Activated CD8-positive, alpha-beta memory T cell treated with anti-CD3 and anti-CD28 coated beads, Interleukin-2, amount 10 ng/mL, durations not matched to agents 7 days and 5 days (primary cell): ENCODE measurements around the gene CMTM2. TPM values are rescaled to one million over a fixed set of nuclear protein-coding genes. Genes with fewer than 3 reads are reported as not detected.
A peak's percentile ranks its signal among the peaks of the same experiment; 100 is the strongest.
"Not testable (repeated sequence)": the region's sequence is repeated elsewhere in the genome, so short reads cannot be mapped to it uniquely, and the experiment has no call there.

ENCODE experiments used
- ATAC-seq: fragments of 150-1000 bp; cut with Tn5 transposase; one replicate; pipeline ENCODE4 v1.10.0; 2021; ENCODE audit warnings: moderate library complexity
- CTCF ChIA-PET: fragments of 350-600 bp; sonication (Branson Sonifier 250); formaldehyde crosslinking; loops from one replicate; lab custom pipeline; 2021; ENCODE audit warnings: antibody characterized with exemption; lab: Charles Lee
- DNase-seq: peaks from one replicate; pipeline ENCODE4 v3.0.0-alpha.2; 2020
- H3K27ac Mint-ChIP-seq: one replicate; pipeline ENCODE4 v1.8.0; 2021; ENCODE audit warnings: mild to moderate bottlenecking, mixed read lengths
- H3K27me3 Mint-ChIP-seq: one replicate; pipeline ENCODE4 v1.8.0; 2021; ENCODE audit warnings: mixed read lengths
- H3K36me3 Mint-ChIP-seq: one replicate; pipeline ENCODE4 v1.8.0; 2021; ENCODE audit warnings: mild to moderate bottlenecking, mixed read lengths
- H3K4me1 Mint-ChIP-seq: one replicate; pipeline ENCODE4 v1.8.0; 2021; ENCODE audit warnings: mixed read lengths
- H3K4me3 Mint-ChIP-seq: one replicate; pipeline ENCODE4 v1.8.0; 2021; ENCODE audit warnings: mild to moderate bottlenecking, moderate library complexity, mixed read lengths
- H3K9me3 Mint-ChIP-seq: one replicate; pipeline ENCODE4 v1.8.0; 2022; ENCODE audit warnings: low read depth, mixed read lengths
- total RNA-seq, 2 experiments: library from RNA; stranded (reverse); gene quantifications; one replicate each; pipeline ENCODE4 v1.2.3, GENCODE V29; 2021

CMTM2 gene
- total RNA-seq, 2 experiments from 2014 or later: 1.1 to 1.6 TPM

- H3K27ac Mint-ChIP-seq: no peak overlapping the region
- H3K9me3 Mint-ChIP-seq: no peaks in the 10 kb centered on the region
- DNase-seq (no peak), ATAC-seq (no peak)
- peaks cover under 1% of the 10 kb centered on the region for H3K36me3 Mint-ChIP-seq
- H3K27me3 Mint-ChIP-seq: peaks cover 4% of the 10 kb centered on the region
- H3K4me3 Mint-ChIP-seq: no peak overlapping the region
- H3K4me1 Mint-ChIP-seq: peaks cover 57% of the 10 kb centered on the region
- CTCF ChIA-PET: interaction anchor here (1.0 to 5.3 kb wide), 6 partner anchors 9 to 188 kb away, joined by 3 to 36 read pairs (median 4); no protein-coding TSS in a partner anchor
Observed at GRCh38 chr16:66594739-66595138, 15.5 kb downstream of the CMTM2 start.

GRCh38 chr16:66596559-66596958 lies 17.3 kb downstream of the CMTM2 start:
- not testable (repeated sequence) for H3K4me3 Mint-ChIP-seq, ATAC-seq
- peaks cover 49% of the 10 kb centered on the region for H3K4me1 Mint-ChIP-seq

DNA sequence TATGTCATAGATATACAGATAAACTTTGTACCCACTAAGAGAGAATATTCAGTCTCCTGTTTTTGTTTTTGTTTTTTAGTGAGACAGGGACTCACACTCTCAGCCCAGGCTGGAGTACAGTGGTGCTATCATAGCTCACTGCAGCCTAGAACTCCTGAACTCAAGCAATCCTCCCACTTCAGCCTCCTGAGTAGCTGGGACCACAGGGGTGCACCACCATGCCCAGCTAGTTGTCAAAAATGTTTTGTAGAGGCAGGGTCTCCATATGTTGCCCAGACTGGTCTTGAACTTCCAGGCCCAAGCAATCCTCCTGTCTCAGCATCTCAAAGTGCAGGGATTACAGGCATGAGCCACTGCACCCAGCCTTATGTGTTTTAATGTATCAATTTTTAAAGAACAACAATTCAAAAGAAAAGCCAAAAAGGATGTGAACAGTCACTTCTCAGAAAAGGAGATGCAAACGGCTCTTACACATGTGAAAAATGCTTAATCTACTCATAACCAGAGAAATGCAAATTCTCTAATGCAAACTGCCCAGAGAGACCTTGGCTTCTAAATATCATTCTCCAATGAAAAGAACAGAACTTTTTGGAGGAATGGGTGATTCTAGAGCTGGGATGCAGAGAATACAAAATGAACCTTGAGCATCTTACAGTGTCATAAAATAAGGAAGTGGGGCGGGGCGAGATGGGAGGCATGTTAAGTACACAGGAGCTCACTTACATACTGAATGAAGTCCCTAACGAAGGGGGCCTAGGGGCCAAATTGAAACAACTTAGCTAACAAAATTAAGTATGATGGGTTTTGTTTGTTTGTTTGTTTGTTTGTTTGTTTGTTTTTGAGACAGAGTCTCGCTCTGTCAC lies 18.0 kb downstream of the CMTM2 start:
- H3K4me3 Mint-ChIP-seq: peak overlapping the region; percentile 47
- peak; percentile 72 for ATAC-seq
- DNase-seq: peak; percentile 57
- CTCF ChIA-PET: interaction anchor here (0.6 to 5.3 kb wide), 13 partner anchors 8 to 276 kb away, joined by 3 to 36 read pairs (median 5); partner anchors contain the start of genes CKLF and TK2
- H3K27me3 Mint-ChIP-seq: no peaks in the 10 kb centered on the region
- H3K36me3 Mint-ChIP-seq: peaks cover 13% of the 10 kb centered on the region
- H3K27ac Mint-ChIP-seq: peak overlapping the region; percentile 96
- peaks cover 48% of the 10 kb centered on the region for H3K4me1 Mint-ChIP-seq
- H3K9me3 Mint-ChIP-seq: peaks cover 8% of the 10 kb centered on the region

More at GRCh38 chr16:66596559-66596958, 17.3 kb downstream of the CMTM2 start:
- CTCF ChIA-PET: interaction anchor here (0.8 to 5.3 kb wide), 8 partner anchors 9 to 188 kb away, joined by 3 to 36 read pairs (median 6); partner anchors contain the start of genes CKLF and TK2
- peaks cover 10% of the 10 kb centered on the region for H3K36me3 Mint-ChIP-seq
- not testable (repeated sequence) for H3K27me3 Mint-ChIP-seq, H3K9me3 Mint-ChIP-seq, DNase-seq
- H3K27ac Mint-ChIP-seq: peak overlapping the region; percentile 96

GRCh38 chr16:66598111-66598510 lies 18.8 kb downstream of the CMTM2 start:
- Mint-ChIP-seq H3K27me3 (no peaks in the 10 kb centered on the region), H3K9me3 (peaks cover 8% of the 10 kb centered on the region), H3K4me1 (peaks cover 52% of the 10 kb centered on the region), H3K27ac (peak overlapping the region; percentile 96), H3K36me3 (peaks cover 13% of the 10 kb centered on the region), H3K4me3 (peak overlapping the region; percentile 27)
- DNase-seq (peak; percentile 67), ATAC-seq (peak; percentile 73)
- CTCF ChIA-PET: interaction anchor here (1.0 to 5.3 kb wide), 8 partner anchors 9 to 275 kb away, joined by 3 to 36 read pairs (median 7); partner anchors contain the start of genes CKLF and TK2

DNA sequence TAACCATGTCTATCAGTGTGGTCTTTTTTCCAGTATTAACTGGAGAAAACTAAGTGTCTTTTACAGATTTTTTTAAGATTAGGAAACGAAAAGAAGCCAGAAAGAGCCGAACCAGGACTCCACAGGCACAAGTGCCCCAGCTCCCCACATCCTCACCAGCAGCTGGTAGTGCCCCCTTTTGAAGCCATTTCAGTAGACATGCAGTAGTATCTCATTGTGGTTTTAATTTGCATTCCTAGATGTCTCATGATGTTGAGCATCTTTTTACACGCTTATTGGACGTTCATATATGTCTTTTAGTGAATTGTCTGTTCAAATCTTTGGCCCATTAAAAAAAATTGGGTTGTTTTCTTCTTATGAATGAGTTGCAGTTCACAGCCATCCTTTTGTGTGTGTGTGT lies 20.5 kb downstream of the CMTM2 start:
- Mint-ChIP-seq H3K27me3 (no peaks in the 10 kb centered on the region), H3K4me3 (no peak overlapping the region), H3K36me3 (peaks cover 13% of the 10 kb centered on the region), H3K9me3 (peaks cover 8% of the 10 kb centered on the region), H3K27ac (peak overlapping the region; percentile 61), H3K4me1 (peaks cover 56% of the 10 kb centered on the region)
- no peak for ATAC-seq
- DNase-seq: no peak
- CTCF ChIA-PET: interaction anchor here (0.9 to 5.3 kb wide), 4 partner anchors 9 to 194 kb away, joined by 4 to 36 read pairs (median 16); partner anchors contain the start of genes CKLF and TK2

GRCh38 chr16:66600477-66600876 lies 21.2 kb downstream of the CMTM2 start:
- CTCF ChIA-PET: interaction anchor here (0.7 to 1.5 kb wide), 3 partner anchors 11 to 124 kb away, joined by 3 to 13 read pairs (median 4); no protein-coding TSS in a partner anchor
- ATAC-seq: no peak

GRCh38 chr16:66601471-66601870 lies 22.2 kb downstream of the CMTM2 start:
- Mint-ChIP-seq H3K27me3 (no peaks in the 10 kb centered on the region), H3K4me3 (no peak overlapping the region), H3K36me3 (peaks cover 15% of the 10 kb centered on the region), H3K27ac (no peak overlapping the region), H3K9me3 (peaks cover 8% of the 10 kb centered on the region), H3K4me1 (peaks cover 55% of the 10 kb centered on the region)
- no peak for ATAC-seq
- CTCF ChIA-PET: interaction anchor here (0.7 to 1.3 kb wide), 2 partner anchors 12 to 125 kb away, joined by 3 to 4 read pairs; no protein-coding TSS in a partner anchor
- DNase-seq: no peak

More at GRCh38 chr16:66600477-66600876, 21.2 kb downstream of the CMTM2 start:
- no peak for DNase-seq
- H3K27me3 Mint-ChIP-seq: no peaks in the 10 kb centered on the region
- peaks cover 51% of the 10 kb centered on the region for H3K4me1 Mint-ChIP-seq
- no peak overlapping the region for H3K4me3 Mint-ChIP-seq
- no peak overlapping the region for H3K27ac Mint-ChIP-seq
- peaks cover 13% of the 10 kb centered on the region for H3K36me3 Mint-ChIP-seq
- peaks cover 8% of the 10 kb centered on the region for H3K9me3 Mint-ChIP-seq

GRCh38 chr16:66603537-66604375 lies 24.5 kb downstream of the CMTM2 start:
- H3K27ac Mint-ChIP-seq: peak overlapping the region; percentile 90
- ATAC-seq (peak; percentile 62), DNase-seq (peak; percentile 92)
- H3K4me1 Mint-ChIP-seq: peaks cover 57% of the 10 kb centered on the region
- peaks cover 21% of the 10 kb centered on the region for H3K36me3 Mint-ChIP-seq
- CTCF ChIA-PET: interaction anchor here (0.6 to 3.3 kb wide), 22 partner anchors 9 to 276 kb away, joined by 3 to 31 read pairs (median 4); partner anchors contain the start of genes NAE1 and PDP2
- peak overlapping the region; percentile 78 for H3K4me3 Mint-ChIP-seq
- no peaks in the 10 kb centered on the region for H3K27me3 Mint-ChIP-seq
- peaks cover 8% of the 10 kb centered on the region for H3K9me3 Mint-ChIP-seq

DNA sequence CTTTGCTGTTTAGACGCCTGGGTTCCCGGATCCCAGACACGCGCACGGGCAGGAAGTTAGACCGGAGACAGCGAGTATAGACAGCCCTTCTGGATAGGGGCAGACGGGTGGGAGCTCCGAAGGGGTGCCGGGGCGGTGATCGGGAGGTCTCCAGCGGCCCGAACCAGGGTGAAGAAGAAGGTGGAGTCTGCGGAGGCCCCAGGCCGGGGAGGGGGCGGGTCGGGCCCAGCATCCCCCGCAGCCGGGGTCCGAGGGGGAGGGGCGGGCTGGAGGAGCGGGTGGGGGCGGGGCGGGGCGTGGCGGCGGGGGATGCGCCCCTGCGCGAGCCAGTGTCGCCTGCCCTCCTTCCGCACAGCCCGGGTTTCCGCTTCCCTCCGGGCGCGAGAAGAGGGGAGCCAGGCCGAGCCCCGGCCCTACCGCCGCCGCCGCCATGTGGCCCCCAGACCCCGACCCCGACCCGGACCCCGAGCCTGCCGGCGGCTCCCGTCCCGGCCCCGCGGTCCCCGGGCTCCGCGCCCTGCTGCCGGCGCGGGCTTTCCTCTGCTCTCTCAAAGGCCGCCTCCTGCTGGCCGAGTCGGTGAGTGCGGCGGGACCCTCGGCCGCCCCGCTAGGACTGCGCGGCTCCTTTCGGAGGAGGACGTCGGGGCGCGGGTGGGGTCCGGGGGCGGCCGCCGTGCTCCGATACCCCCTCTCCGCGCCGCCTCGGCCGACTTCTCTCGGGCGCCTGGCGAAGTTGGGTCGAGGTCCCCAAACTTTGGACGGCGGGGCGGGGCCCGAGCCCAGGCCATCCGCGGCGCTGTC lies 25.3 kb downstream of the CMTM2 start, which contains the start of gene CMTM3:
Gene CMTM3 (plus strand): TSS at position 329 of the 801 bp plus-strand sequence. CDS start 102 bp downstream, at position 431.
- Mint-ChIP-seq H3K27me3 (no peaks in the 10 kb centered on the region), H3K9me3 (peaks cover 8% of the 10 kb centered on the region), H3K4me3 (peak within 1 kb of the TSS; percentile 78), H3K27ac (peak within 1 kb of the TSS; percentile 90), H3K36me3 (peaks cover 25% of the 10 kb centered on the region), H3K4me1 (peaks cover 52% of the 10 kb centered on the region)
- DNase-seq (peak; percentile 82), ATAC-seq (peak; percentile 68)
- CTCF ChIA-PET: interaction anchor here (0.6 to 3.3 kb wide), 20 partner anchors 8 to 276 kb away, joined by 3 to 31 read pairs (median 4); partner anchors contain the start of genes CKLF, NAE1 and PDP2

GRCh38 chr16:66605177-66605978 lies 26.1 kb downstream of the CMTM2 start:
- peak overlapping the region; percentile 81 for H3K27ac Mint-ChIP-seq
- DNase-seq (peak; percentile 63), ATAC-seq (peak; percentile 20)
- no peaks in the 10 kb centered on the region for H3K27me3 Mint-ChIP-seq
- H3K4me3 Mint-ChIP-seq: peak overlapping the region; percentile 77
- peaks cover 55% of the 10 kb centered on the region for H3K4me1 Mint-ChIP-seq
- H3K9me3 Mint-ChIP-seq: peaks cover 8% of the 10 kb centered on the region
- CTCF ChIA-PET: interaction anchor here (0.6 to 4.3 kb wide), 12 partner anchors 9 to 263 kb away, joined by 3 to 31 read pairs (median 5); partner anchors contain the start of gene CKLF
- H3K36me3 Mint-ChIP-seq: peaks cover 31% of the 10 kb centered on the region
